ENCODE data around the gene PCSK6.

PCSK6 gene

GRCh38 chr15:101444807-101445508 is 44.5 kb downstream of the PCSK6 start:
- no peak for DNase-seq

- DNase-seq: no peak
Measured at GRCh38 chr15:101444015-101444414, 45.5 kb downstream of the PCSK6 start.

- no peak for DNase-seq
Measured at GRCh38 chr15:101442272-101442671, 47.2 kb downstream of the PCSK6 start.

DNA sequence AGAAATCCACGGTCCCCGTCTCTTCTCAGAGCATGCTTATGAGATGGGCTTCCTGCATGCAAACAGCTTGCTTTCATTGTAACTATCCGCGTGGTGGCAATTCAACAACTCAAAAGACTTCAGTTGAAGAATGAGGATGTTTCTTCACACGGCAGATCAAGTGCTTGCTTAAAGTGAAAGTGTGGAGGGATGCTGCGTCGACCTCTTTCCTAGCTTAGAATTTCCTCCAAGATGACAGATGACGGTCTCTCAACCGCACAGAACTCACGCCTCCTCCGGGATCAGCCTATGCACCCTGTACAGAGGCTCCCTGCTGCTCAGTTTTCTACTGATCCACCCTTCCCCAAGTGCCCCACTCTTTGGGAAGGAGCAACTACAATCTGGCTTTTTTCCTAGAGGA is 47.8 kb downstream of the PCSK6 start:
- no peak for DNase-seq

GRCh38 chr15:101440846-101441590 is 48.5 kb downstream of the PCSK6 start:
- no peak for DNase-seq

DNA sequence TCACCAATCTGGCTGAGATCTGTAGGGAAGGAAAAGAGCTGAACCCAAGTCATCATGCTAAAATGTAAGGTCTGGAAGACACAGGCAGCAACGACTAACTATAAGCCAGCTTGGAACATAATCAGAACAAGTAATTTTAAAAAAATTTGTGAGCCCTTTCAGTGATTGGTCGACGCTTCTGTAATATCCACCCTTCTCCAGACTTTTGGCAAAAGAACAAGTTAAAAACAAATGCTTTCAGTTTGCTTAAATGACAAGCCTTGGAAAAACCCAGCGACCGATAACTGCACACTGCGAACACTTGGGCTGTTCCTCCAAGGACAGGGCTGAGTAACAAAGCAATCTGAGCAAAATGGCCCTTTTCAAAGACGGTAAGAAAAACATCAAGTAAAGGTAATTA is 49.6 kb downstream of the PCSK6 start:
- no peak for DNase-seq

GRCh38 chr15:101439285-101439919 is 50.1 kb downstream of the PCSK6 start:
- DNase-seq: no peak

DNA sequence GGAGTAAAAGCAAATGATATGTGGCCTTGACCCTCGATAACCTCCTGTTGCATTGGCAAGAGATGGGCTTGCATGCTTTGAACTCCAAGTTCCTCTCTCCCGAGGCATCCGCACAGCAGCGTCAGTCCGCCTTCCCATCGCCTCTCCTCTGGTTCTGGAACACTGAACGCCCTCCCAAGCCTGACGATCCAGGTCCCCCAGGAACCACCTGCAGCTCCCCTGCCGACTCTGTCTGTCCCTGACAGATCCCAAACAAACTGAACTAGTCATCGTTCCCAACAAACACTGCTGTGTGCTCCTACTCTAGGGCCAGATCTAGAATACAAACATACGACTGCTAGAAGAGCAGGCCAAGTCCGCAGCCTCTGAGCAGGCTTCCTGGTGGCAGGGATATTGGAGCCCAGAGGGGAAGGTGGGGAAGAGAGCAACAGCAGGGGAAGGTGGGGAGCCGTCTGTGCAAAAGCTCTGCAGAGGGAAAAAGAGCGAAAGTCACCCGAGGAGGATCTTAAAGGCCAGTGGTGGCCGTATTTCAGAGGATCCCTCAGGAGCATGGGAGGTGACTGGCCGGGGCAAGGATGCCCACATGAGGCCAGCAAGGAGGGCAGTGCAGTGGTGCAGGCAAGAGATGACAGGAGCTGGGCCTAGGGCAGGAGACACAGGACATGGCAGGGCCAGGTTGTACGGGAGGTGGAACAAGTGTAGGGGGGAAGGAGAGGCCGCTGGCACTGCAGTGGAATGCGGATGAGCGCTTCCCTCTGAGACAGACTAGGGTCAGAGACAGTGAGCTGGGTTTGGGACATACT is 50.8 kb downstream of the PCSK6 start:
- no peak for DNase-seq

- DNase-seq: no peak
Measured at GRCh38 chr15:101437618-101438481, 51.7 kb downstream of the PCSK6 start.

DNA sequence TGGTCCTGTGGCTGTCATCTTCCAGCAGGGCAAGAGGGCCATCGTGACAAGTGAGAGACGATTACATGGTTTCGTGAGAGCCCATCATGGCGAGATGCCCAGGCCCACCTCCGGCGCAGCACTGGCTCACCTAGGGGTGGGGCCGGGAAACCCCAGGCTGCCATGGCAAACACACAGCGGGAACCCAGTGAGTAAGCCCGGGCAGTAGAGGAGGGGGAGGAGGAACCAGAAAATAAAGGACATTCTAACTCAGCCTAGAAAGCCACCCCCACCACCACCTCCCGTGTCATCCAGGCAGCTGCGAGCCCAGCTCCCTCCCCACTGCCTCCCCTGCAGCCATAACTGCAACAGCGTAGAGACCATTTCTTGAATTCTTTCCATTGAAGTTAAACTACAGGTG is 52.3 kb downstream of the PCSK6 start:
- DNase-seq: no peak

DNA sequence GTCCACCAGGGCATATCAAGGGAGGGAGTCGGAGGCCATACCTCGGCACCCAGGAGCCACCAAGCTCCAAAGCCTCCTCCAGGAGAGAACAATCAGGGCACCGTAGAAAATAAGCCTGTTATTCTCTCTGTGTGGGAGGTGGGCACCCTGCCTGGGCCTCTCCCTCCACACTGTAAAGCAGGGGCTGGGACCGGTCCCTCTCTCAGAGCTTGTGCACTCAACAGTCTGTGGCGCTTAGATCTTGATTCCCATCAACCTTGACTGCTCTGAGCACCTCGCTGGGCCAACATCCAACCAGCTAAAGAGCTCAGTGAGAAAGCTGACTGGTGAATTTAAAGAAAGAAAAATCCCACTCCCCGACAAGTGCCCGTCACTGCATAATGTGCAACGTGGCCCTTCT is 53.0 kb downstream of the PCSK6 start:
- no peak for DNase-seq

- DNase-seq: no peak
Measured at GRCh38 chr15:101435761-101436160, 53.7 kb downstream of the PCSK6 start.

DNA sequence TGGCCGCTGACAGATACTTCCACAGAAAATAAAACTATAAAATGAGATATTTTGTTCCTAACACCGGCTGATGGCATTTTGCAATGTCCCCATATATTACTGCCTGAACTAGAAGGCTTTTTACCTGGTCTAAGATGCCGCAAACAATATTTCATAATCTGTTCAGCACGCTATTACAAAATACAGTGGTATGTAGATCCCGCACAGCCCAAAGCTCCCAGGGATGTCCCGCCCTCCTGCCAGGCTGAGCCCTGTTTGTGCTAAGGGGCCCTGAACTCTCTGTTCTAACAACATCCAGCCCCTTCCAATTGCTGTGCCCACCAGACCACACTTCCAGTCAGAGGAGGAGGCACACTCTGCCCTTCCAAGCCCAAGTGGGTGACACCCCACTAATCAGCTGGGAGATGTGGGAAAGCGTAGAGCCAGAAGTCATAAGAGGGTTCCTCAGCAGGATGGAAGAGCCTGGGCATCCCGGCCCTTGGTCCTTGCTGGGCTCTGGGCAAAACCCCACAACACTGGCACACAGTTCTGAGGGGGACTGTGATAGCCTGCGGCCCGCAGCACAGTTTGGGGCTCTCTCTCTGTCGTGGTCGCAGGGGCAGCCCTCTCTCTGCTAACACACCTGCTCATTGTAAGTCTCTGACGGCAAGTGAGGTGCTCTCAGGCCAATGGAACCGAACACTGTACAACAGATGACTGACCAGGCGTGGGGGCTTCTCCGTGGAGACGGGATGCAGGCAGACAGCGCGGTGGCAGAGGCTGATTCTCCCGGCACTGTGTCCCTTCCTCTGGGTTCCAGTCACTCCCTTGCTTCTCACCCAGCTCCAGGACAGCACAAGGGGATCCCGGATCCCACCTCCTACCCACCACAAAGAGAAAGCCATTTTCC is 55.2 kb downstream of the PCSK6 start:
- no peak for DNase-seq

GRCh38 chr15:101433396-101433795 is 56.1 kb downstream of the PCSK6 start:
- no peak for DNase-seq

GRCh38 chr15:101432982-101433381 is 56.5 kb downstream of the PCSK6 start:
- no peak for DNase-seq

- no peak for DNase-seq
Measured at GRCh38 chr15:101431748-101432147, 57.8 kb downstream of the PCSK6 start.

DNA sequence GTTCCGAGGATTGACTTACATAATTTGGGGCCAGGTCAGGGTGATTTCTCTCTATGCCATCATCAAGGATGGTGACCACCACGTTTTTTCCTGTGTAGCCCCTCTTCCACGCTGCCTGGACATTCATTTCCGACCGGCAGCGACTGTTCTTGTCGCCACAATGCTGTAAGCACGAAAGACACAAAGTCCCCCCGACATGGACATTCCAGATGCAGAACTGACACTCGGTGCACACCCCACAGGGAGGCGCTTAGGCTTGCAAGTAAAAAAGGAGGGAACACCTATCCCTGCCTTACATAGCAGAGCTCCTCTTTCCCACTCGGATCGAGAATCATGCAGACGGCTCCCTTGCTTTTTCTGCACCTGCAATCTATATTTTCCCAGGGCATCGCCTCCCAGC is 58.2 kb downstream of the PCSK6 start:
- no peak for DNase-seq

DNA sequence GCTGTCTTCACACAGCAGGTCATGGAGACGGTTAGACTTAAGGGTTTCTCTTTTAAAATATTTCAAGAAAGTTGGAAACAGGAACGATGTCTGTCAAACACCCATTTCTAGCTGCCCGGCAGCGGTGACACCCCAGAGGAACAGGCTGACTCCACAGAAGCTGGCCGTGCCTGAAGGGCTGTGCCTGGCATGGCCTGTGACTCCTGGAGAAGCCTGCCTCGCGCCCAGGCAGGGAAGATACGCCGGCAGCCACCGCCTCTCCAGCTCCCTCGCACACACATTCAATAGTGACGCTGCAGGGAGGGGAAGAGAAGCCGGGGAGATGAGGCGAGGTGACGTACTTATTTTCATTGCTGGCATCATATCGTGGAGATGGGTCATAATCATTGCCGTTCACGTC is 59.9 kb downstream of the PCSK6 start:
- no peak for DNase-seq

GRCh38 chr15:101429191-101429590 is 60.3 kb downstream of the PCSK6 start:
- DNase-seq: no peak

DNA sequence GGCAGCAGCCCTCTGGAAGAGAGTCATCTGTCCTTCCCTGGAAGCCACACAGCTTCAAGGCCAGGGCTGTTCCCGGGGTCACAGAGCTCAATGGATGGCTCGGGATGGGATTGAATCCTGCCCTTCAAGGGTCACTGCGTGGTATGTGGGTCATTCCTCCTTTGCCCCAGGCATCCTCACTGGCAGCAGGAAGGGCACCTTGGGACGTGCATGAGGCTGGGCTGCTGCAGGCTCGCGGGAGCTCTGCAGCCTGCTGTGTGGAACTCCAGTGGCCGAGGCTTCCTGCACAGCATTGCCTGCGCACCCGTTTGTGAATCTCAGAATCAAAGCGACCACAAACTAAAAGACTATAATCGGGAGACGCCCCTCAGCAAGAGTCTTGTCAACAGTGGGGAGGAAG is 60.7 kb downstream of the PCSK6 start:
- DNase-seq: no peak

Data from NCI-H187 treated with DMSO at 0.1 percent for 48 hours (cell line).